HL-60 (cell line): ENCODE data around the gene ZNF692.

Experiments
- DNase-seq, 2 experiments: peaks; one replicate each; pipeline ENCODE4 v3.0.0-alpha.2; 2010 to 2020; ENCODE audit warnings: low read depth in 1 of 2, low spot score in 1 of 2
- H3K27ac ChIP-seq: fragments of 250-450 bp; sonication (Bioruptor Pico); replicated peaks from 2 replicates; pipeline ENCODE4 v1.5.1; 2020; ENCODE audit warnings: mild to moderate bottlenecking, moderate library complexity
- H3K27me3 ChIP-seq: fragments of 250-450 bp; sonication (Bioruptor Pico); 2 replicates; pipeline ENCODE4 v1.5.1; 2021; ENCODE audit warnings: mild to moderate bottlenecking, moderate library complexity; ENCODE audit not compliant: insufficient read depth, poor library complexity, severe bottlenecking
- H3K4me3 ChIP-seq: replicated peaks from 2 replicates; pipeline ENCODE4 v1.5.1; 2011; ENCODE audit warnings: mild to moderate bottlenecking, control low read depth, low read length; ENCODE audit not compliant: insufficient read depth
- GABPA ChIP-seq: IDR thresholded peaks from 2 replicates; pipeline ENCODE4 v1.6.1; 2012; ENCODE audit warnings: low read depth
- POLR2AphosphoS5 ChIP-seq: IDR thresholded peaks from 2 replicates; pipeline ENCODE4 v1.6.1; 2012; ENCODE audit warnings: low read depth
- SPI1 ChIP-seq: IDR thresholded peaks from 2 replicates; pipeline ENCODE4 v1.6.1; 2012; ENCODE audit warnings: low read depth, mild to moderate bottlenecking, borderline replicate concordance
- TF ChIP-seq, protein P1 (sequence below): IDR thresholded peaks from one replicate; pipeline ENCODE4 v1.5.1; 2011; ENCODE audit warnings: low read length, control low read depth, inconsistent platforms; ENCODE audit not compliant: insufficient read depth
- TF ChIP-seq, protein P2 (sequence below): IDR thresholded peaks from 2 replicates; pipeline ENCODE4 v1.6.1; 2012; ENCODE audit warnings: low read depth; ENCODE audit not compliant: insufficient replicate concordance

ZNF692 gene

DNA sequence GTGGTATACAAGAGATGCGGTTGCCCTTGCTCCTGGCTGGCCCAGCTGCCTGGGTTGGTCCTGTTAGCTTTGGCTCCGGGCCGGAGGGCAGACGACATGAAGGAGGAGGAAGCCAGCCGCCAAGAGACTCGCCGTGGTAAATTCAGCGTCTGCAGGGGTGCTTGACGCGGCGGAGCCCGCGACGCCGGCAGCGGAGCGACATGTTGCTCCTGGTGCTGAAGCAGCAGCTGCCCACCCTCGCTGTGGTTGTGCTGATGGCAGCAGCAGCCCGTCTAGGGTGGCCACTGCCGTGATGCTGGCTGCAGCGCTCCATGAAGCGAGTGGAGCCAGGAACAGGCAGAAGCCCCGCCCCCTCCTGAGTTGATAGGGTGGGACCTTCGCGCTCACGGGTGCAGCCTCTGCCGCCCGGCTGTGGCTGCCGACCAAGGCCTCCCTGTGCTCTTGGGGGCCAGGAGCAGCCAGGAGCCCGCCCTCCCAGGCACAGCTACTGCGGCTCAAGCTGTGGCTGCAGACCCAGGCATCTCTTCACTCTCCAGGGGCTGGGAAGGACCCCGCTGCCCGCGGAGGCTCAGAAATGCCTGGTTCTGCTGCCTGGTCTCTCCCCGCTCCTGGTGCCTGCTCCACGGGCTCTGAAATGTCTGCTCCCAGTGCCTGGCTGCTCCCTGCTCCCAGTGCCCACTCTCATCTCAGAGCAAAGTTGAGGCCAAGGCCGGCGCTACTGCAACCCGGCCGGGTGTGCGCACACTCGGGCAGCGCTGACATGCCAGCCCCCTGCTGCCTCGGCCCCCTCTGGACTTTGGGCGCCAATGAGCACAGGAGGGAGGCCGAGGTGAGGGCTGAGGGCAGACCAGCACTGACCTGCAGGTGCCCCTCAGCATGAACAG is 4.4 kb upstream of the ZNF692 start:
- H3K4me3 ChIP-seq: peak overlapping the region; percentile 67
- H3K27me3 ChIP-seq: no peaks in the 10 kb centered on the region
- peak; percentile 50 to 80 for DNase-seq
- peak overlapping the region; percentile 51 for H3K27ac ChIP-seq
- TF ChIP-seq, protein P1, sequence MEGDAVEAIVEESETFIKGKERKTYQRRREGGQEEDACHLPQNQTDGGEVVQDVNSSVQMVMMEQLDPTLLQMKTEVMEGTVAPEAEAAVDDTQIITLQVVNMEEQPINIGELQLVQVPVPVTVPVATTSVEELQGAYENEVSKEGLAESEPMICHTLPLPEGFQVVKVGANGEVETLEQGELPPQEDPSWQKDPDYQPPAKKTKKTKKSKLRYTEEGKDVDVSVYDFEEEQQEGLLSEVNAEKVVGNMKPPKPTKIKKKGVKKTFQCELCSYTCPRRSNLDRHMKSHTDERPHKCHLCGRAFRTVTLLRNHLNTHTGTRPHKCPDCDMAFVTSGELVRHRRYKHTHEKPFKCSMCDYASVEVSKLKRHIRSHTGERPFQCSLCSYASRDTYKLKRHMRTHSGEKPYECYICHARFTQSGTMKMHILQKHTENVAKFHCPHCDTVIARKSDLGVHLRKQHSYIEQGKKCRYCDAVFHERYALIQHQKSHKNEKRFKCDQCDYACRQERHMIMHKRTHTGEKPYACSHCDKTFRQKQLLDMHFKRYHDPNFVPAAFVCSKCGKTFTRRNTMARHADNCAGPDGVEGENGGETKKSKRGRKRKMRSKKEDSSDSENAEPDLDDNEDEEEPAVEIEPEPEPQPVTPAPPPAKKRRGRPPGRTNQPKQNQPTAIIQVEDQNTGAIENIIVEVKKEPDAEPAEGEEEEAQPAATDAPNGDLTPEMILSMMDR: no peak
- TF ChIP-seq SPI1: no peak
- TF ChIP-seq GABPA: no peak
- TF ChIP-seq POLR2AphosphoS5: peak; percentile 63
- TF ChIP-seq, protein P2, sequence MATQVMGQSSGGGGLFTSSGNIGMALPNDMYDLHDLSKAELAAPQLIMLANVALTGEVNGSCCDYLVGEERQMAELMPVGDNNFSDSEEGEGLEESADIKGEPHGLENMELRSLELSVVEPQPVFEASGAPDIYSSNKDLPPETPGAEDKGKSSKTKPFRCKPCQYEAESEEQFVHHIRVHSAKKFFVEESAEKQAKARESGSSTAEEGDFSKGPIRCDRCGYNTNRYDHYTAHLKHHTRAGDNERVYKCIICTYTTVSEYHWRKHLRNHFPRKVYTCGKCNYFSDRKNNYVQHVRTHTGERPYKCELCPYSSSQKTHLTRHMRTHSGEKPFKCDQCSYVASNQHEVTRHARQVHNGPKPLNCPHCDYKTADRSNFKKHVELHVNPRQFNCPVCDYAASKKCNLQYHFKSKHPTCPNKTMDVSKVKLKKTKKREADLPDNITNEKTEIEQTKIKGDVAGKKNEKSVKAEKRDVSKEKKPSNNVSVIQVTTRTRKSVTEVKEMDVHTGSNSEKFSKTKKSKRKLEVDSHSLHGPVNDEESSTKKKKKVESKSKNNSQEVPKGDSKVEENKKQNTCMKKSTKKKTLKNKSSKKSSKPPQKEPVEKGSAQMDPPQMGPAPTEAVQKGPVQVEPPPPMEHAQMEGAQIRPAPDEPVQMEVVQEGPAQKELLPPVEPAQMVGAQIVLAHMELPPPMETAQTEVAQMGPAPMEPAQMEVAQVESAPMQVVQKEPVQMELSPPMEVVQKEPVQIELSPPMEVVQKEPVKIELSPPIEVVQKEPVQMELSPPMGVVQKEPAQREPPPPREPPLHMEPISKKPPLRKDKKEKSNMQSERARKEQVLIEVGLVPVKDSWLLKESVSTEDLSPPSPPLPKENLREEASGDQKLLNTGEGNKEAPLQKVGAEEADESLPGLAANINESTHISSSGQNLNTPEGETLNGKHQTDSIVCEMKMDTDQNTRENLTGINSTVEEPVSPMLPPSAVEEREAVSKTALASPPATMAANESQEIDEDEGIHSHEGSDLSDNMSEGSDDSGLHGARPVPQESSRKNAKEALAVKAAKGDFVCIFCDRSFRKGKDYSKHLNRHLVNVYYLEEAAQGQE: peak; percentile 40

DNA sequence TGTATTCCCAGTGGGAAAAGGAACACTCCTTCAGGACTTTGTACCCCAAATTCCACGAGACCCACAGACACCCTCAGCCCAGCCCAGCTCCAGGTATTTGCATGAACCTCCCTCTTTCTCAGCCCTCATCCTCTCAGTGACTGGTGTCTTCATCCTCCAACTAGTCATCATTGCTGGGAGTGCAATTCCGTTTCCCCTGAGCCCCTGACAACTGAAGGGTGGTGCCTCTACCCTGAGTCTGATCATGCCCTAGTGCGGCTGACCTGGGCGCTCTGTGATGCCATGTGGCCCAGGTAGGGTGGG is 3.8 kb upstream of the ZNF692 start:
- Histone ChIP-seq H3K4me3 (peak overlapping the region; percentile 67), H3K27ac (no peak overlapping the region; the same call in 1 of the 2 replicates), H3K27me3 (no peaks in the 10 kb centered on the region)
- no peak for DNase-seq
- TF ChIP-seq GABPA (no peak), SPI1 (no peak), POLR2AphosphoS5 (no peak)
- TF ChIP-seq, protein P2: no peak
- TF ChIP-seq, protein P1: no peak

DNA sequence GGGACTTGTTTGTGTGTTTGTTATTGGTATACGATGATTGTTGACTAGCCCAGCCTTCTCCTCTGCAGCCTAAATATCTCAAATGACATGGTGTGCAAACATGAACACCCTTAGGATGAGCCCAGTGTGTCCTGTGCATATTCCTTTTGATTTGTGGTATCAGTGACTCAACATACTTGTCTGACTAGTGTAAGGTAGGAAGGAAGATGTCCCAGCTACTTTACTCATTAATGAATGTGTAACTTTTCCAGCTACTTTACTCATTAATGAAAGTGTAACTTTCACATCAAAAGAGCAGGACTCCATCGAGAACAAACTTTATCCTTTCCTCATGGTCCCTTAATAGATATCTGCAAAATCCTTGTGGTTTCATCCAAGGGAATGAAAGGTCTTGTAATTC is 2.7 kb upstream of the ZNF692 start:
- TF ChIP-seq GABPA (no peak), POLR2AphosphoS5 (no peak), SPI1 (no peak)
- TF ChIP-seq, protein P1: no peak
- TF ChIP-seq, protein P2: no peak
- H3K4me3 ChIP-seq: no peak overlapping the region
- no peak for DNase-seq
- no peaks in the 10 kb centered on the region for H3K27me3 ChIP-seq
- no peak overlapping the region for H3K27ac ChIP-seq
